ENCODE data around the gene PREX1.

- TF ChIP-seq EP300 (IDR thresholded peaks at IDR 0.05; ENCODE audit: borderline replicate concordance in 1 of 2, low read depth in 1 of 2, low read length in 1 of 2) (no peak), PBX3 (IDR thresholded peaks at IDR 0.05) (no peak), CTCF (IDR thresholded peaks at IDR 0.05) (no peak), SMC3 (IDR thresholded peaks at IDR 0.05; ENCODE audit: low read depth, low read length) (no peak), JUND (IDR thresholded peaks at IDR 0.05) (no peak), FOSL2 (IDR thresholded peaks at IDR 0.05; ENCODE audit: borderline replicate concordance, low read depth) (no peak), SIN3A (IDR thresholded peaks at IDR 0.05; ENCODE audit: borderline replicate concordance, low read depth, low read length) (no peak), REST (IDR thresholded peaks at IDR 0.05; ENCODE audit: low read depth, low read length) (no peak), FOXJ3 (CRISPR knock-in tag; IDR thresholded peaks at IDR 0.05) (no peak)
Measured at GRCh38 chr20:48759631-48760245, 68.1 kb downstream of the PREX1 start.
